D721Med (cell line): ENCODE measurements around the gene C17orf67.

Source experiments
- DNase-seq: peaks from one replicate; pipeline ENCODE4 v3.0.0; 2011; ENCODE audit warnings: low spot score; ENCODE audit not compliant: insufficient read length
- FAIRE-seq: peaks from 2 replicates; lab custom pipeline; 2011; peaks lifted over from hg19 to GRCh38; lab: Jason Lieb, UNC
- CTCF ChIP-seq: IDR thresholded peaks from 2 replicates; pipeline ENCODE4 v1.5.1; 2012; ENCODE audit warnings: mild to moderate bottlenecking, control low read depth; ENCODE audit not compliant: insufficient read depth; ENCODE audit errors: missing control alignments

Gene C17orf67

GRCh38 chr17:56810343-56810742, 23.4 kb downstream of the C17orf67 start:
- FAIRE-seq: no peak
- no peak for DNase-seq
- no peak for TF ChIP-seq CTCF

DNA sequence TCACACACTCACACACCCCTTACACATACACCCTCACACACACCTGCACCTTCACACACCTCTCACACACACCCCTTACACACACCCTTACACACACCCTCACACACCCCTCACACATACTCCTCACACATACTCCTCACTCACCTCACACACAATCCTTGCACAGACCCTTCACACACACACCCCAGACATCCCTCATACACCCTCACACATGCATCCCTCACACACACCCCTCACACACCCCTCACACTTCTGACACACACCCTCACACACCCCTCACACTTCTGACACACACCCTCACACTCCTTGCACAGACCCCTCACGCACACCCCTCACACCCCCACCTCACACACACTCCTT, 23.9 kb downstream of the C17orf67 start:
- no peak for TF ChIP-seq CTCF
- DNase-seq (no peak), FAIRE-seq (no peak)

GRCh38 chr17:56809106-56809819, 24.5 kb downstream of the C17orf67 start:
- TF ChIP-seq CTCF: no peak
- DNase-seq: no peak
- no peak for FAIRE-seq

GRCh38 chr17:56808503-56808902, 25.2 kb downstream of the C17orf67 start:
- FAIRE-seq (no peak), DNase-seq (no peak)
- TF ChIP-seq CTCF: no peak

DNA sequence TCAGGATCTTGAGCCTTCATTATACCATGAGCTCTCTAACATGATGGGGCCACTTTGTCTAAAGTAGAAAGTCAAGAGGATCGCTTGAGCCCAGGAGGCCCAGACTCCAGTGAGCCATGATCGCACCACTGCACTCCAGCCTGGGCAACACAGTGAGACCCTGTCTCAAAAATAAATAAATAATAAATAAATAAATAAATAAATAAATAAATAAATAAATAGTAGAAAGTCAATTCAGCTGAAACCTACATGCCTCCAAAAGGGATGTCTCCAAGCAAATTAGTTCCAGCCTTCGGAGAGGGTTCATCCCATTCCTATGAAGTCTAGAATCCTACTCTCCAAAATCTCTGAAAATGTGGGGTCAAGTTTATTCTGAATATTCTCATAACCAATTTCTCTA, 26.0 kb downstream of the C17orf67 start:
- DNase-seq: no peak
- FAIRE-seq: no peak
- no peak for TF ChIP-seq CTCF

DNA sequence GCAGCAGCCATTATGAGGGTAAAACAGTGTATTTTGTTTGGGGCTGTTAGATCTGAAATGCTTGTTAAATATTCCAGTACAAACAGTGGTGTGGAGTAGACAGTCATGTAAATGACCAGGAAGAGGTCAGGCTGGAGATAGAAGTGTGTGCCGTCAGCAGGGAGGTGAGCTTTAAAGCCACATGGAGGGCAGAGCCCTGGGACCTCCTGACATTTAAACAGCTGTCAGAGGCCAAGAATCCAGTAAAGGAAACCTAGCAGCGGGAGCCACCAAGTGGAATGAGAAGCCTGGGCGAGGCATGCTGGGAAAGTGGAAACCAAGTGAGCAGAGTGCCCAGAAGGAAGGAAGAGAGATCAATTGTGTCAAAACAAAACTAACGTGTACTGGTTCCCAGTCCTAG, 26.8 kb downstream of the C17orf67 start:
- TF ChIP-seq CTCF: no peak
- DNase-seq: no peak

GRCh38 chr17:56804454-56804853, 29.3 kb downstream of the C17orf67 start:
- DNase-seq (no peak), FAIRE-seq (no peak)
- TF ChIP-seq CTCF: no peak

More for the DNA sequence above, 26.8 kb downstream of the C17orf67 start:
- no peak for FAIRE-seq
